H54 (cell line): Measurements from ENCODE around the gene NCKIPSD.

ENCODE experiments used
- DNase-seq: peaks from one replicate; pipeline ENCODE4 v3.0.0; 2011; ENCODE audit warnings: low spot score, mixed read lengths; ENCODE audit not compliant: insufficient read length
- FAIRE-seq: peaks from 3 replicates; lab custom pipeline; 2011; peaks lifted over from hg19 to GRCh38; lab: Jason Lieb, UNC
- POLR2A ChIP-seq: IDR thresholded peaks from 2 replicates; pipeline ENCODE4 v1.6.1; 2011; ENCODE audit warnings: low read depth, mild to moderate bottlenecking, low read length

Gene NCKIPSD

DNA sequence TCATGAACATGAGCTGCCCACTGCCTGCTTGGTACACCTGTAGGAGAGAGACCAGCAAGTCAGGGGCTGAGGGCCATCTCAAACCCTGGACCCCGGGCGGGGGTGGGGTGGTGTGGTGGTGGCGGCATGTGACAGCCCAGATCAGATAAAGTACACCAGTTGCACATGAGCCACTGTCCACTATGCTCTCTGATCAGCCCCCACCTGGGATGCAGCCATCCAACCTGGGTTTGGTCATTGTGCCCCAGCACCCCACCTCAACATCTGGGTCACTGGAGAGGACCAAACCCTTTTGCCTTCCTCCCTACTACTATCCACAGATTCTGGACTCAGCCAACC lies 3.0 kb upstream of the NCKIPSD start:
- no peak for FAIRE-seq
- no peak for DNase-seq
- no peak for TF ChIP-seq POLR2A

DNA sequence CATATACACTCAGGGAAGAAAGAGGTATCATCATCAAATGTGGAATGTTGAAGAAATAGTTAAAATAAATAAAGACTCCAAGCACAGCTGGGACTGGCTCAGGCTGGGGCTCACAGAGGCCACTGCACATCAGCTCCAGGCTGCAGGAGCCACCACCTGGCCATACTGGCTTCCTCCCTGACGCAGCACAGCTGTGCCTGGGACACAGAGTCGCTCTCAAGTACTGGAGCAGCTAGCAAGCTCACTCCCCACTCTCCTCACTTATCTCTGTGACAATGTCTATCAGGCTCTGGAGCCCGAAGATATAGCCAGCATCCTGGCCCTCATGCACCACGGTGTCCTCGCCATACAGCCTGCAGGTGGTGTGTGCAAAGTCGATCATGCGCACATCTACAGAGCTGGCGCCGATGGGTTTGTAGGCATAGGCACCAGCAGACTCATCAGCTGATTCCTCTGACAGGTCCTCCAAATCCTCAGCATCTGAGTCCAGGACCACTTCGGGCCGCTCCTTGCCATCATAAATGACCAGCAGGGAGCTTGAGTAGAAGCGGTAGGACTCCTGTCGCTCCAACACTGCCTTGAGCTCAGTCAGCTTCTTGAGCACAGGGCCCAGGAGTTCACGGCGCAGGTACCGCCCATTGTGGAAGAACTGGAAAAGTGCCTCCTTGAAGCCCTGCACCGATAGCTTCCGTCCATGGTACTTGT lies 2.5 kb upstream of the NCKIPSD start:
- no peak for DNase-seq
- TF ChIP-seq POLR2A, result no peak
- no peak for FAIRE-seq

DNA sequence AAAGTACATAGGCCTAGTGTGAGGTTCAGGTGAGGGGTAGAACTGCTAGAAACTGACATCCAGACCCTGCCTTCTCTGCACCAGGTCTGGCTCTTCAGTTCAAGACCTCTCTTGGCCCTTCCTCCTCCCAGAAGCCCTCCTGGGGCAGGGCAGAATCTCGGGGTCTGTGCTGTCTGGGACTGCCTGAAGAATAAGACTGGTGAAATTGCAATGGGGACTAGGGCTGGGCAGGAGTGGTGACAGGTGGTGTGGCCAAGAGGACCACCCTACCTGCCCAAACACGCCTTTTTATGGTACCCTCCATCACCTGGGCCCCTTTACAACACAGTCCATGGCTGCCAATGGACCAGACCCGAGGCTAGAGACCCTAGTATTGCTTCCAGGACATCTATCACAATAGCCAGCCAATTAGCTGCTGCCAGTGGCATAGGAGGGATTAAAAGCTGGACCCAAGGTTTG lies 1.5 kb upstream of the NCKIPSD start:
- DNase-seq (no peak), FAIRE-seq (no peak)
- TF ChIP-seq POLR2A, result no peak

DNA sequence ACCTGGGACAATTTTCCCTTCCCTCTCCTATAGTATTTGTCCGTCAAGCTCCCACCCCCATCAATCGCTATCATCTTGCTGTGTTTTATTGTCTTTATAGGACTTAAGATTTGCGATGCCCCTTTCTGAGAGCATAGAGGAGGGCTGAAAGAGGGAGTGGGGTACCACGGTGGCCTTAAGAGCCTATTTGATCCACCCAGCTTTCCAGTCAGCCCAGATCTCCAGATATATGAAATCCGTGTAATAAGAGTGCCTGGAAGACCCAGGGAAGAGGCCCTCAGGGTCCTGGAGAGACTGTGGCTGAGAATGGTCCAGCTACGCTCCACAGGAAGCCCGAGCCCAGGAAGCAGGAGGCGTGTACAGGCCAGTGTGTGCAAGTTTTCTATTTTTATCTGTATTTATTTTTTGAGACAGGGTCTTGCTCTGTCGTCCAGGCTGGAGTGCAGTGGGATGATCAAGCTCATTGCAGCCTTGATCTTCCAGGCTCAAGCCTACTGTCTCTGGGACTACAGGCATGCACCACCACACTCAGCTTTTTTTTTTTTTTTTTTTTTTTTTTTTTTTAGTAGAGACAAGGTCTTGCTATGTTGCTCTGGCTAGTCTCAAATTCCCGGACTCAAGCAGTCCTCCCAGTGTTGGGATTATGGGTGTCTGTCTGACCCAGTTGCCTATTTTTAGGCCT lies 964 bp upstream of the NCKIPSD start:
- no peak for TF ChIP-seq POLR2A
- DNase-seq, result no peak
- FAIRE-seq, result no peak

DNA sequence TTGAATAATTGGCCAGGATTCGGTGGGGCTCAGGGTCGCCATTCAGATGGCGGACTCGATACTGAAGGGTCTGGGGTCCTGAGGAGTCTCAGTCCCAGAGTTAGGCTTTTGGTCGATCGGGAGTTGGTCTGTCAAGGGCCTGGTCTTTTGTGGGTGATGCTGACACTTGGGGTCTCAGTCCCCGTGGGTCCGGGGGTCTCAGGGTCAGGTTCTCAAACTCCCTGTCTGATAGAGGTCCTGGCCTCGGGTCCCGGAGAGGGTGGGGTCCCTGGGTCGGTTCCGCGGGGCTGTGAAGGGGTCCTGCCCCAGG lies 467 bp downstream of the NCKIPSD start:
- FAIRE-seq, result no peak
- TF ChIP-seq POLR2A, result no peak

DNA sequence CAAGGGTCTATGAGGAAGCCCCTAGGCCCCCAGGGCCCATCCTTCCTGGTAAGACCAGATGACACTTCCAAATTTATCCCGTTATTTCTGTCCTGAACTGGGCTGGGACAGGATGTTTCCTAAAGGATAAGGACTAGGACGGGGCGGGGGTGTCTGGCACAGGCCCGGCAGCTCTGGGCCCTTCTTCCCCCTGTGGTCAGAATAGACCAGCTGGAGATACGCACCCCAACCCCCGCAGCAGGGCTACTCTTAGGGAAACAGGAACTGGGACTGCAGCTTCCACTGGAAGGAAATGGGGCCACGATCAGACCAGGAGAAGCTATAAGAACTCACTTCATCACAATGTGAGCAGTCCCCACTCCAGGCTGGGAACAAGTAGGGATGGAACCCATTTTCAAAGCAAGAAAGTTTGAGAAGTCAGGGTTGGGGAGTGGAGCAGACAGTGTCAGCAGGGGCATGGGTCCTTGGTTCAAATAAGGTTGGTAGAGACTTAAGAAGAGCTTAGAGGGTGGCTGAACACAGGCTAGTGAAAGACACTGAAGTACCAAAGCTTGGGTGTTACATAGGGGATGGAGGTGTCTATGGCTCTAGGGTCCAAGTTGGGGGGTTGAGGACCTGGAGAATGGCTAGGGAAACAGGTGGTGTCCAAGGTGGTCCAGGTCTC lies 1.1 kb downstream of the NCKIPSD start:
- DNase-seq (no peak), FAIRE-seq (no peak)
- no peak for TF ChIP-seq POLR2A

More for the DNA sequence above, 467 bp downstream of the NCKIPSD start:
- DNase-seq, result no peak

DNA sequence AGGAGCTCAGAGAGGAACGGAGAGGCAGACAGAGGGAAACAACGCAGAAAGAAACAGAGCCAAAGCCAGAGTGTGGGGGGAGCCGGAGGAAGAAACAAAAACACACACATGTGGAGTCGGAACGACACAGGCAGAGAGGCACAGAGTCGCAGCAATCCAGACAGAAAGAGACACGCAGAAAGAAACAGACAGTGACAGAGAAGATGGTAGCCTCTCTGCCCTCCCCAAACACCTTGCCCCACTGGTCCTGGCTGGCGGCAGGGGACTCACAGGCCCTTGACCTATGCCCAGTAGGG lies 1.7 kb downstream of the NCKIPSD start:
- FAIRE-seq (no peak), DNase-seq (no peak)
- TF ChIP-seq POLR2A, result no peak

DNA sequence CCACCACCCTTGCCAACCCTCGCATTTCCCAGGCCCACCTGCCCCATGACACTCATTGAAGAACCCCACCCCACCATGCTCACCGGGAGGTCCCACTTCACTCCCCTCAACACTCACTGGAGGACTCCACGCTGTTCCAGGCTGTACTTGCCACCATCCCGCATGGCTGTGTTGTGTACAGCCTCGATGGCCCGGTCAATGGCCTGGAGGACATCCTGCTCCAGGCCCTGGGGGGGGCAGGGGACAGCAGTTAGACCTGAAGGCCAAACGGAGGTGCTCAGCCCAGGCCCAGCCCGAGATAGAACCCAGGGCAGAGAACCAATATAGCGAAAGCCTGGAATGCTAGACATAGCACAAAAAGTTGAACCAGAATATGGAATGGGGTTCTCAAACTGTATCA lies 2.9 kb downstream of the NCKIPSD start:
- no peak for DNase-seq
- no peak for FAIRE-seq
- no peak for TF ChIP-seq POLR2A

DNA sequence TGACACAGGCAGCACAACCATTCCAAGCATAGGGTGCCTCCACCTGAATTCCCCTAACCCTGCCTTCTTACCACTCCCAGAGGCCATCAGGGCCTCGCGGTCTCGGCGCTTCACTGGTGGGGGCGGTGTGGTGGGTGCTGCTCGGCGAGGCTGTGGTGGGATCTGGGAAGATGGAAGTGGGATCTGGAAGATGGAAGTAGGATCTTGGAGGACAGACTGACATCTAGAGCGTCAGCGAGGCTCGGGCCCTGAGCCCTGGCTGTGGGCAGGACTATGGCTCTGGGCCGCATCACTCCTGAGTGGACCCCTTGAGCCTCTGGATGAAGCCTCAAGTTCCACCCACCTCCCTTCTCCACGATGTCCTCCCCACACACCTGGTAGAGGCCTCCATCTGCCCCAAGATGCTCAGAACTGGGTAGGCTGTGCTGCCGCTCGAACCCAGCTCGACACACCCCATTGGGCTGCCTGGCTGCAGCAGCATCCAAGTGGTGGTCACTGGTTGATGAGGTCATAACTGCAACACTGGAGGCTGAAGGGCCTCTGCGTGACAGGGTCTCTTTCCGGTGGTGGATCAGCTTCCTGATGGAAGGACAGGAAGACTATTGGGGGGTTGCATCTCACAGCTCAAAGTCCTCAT lies 3.6 kb downstream of the NCKIPSD start:
- no peak for FAIRE-seq

DNA sequence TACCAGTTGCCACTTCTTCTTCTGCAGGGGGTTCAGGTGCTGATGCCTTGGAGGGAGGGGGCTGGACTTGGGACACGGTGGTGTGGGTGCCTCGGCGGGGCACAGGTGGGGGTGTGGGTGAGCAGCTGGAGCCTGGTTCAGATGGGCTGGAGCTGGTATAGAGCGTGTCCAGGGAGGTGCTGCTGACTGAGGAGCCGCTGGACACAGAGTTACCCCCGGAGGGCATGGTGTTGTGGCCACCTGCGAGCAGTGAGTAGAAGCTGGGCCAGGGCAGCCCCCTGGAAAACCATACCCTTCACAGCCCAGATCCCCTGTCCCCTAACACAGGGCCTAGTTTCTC lies 4.2 kb downstream of the NCKIPSD start:
- no peak for TF ChIP-seq POLR2A
- no peak for DNase-seq
- FAIRE-seq, result no peak

More for the DNA sequence above, 3.6 kb downstream of the NCKIPSD start:
- DNase-seq, result no peak
- no peak for TF ChIP-seq POLR2A

DNA sequence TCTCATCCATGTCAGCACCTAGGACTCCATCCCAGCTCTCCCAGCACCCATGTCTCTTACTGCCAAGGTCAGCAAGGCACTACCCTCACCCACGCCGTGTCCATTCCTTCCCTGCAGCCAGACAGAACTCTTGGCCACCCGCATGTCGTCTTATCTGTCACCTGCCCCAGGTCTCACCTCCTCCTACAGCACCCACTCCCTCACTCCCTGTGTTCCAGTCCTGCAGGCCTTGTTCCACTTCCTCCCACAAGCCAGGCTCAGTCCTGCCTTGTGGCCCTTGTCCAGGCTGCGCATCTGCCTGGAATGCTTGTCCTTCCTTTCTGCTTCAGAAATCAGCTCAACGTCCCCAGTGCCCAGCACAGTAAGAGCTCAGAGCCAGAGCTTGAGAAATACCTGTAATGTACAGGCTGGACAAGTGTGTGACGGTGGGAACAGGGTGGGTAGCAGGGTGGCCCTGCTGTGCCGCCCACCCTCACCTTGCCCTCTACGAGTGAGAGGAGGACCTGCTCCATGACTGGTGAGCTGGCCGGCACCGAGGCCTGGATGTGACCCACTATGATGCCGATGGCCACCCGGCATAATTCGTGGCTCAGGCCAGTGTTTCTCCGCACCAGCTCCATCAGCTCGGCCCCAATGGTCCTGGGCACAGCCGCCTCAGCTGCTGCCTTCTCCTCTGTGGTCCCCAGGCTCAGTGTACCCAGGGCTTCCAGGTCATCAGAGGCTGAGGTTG lies 4.7 kb downstream of the NCKIPSD start:
- DNase-seq, result no peak
- TF ChIP-seq POLR2A, result no peak
- no peak for FAIRE-seq

DNA sequence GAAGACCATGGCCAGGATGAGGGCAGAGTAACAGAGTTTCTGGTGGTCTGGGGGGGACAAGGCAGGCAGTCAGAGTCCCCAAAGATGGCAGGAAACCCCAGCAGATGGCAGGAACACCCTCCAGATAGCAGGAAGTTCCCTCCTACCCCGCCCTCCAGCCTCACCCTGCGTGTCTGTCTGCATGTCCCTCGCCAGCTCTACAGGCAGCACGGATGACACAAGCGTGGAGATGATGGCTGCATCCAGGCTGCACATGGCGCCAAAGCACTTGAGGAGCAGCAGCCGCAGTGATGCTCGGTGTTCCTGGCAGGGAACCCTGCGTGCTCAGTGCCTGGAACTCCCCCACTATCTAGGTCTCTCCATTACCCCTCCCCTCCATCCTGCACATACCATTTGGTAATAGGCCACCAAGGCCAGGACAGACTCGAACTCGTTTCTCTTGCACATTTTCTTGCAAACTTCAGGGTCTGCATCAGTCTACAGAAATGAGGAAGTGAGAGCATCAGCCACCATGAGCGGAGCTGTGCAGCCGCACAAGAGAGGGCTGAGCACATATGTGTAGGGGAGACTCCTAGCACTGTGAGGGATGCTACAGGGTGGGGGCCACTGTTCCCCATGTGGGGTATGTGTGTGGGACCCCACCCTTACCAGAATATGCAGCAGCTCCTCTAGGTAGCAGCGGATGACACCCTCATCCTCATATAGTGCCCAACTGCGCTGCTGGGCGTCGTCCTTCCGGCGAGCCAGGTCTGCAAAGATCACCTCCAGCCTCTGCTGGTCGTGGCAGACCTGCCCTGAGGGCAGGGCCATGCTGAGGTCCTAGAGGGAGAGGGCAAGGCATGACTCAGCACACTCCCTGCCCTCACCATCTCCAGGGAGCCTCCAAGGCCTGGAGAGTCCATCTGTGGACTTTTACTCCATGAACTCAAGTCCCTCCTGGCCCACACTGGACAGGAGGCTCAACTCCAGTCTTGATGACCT lies 6.0 kb downstream of the NCKIPSD start:
- no peak for TF ChIP-seq POLR2A
- no peak for DNase-seq
- FAIRE-seq, result no peak
